H1 (cell line): ENCODE measurements around the gene EWSR1. TPM values are rescaled to one million over a fixed set of nuclear protein-coding genes. Genes with fewer than 3 reads are reported as not detected.

Experiments
- CEBPB ChIP-seq: IDR thresholded peaks from 2 replicates; pipeline ENCODE4 v1.6.1; 2012; ENCODE audit warnings: low read depth, low read length
- SRF ChIP-seq: IDR thresholded peaks from 2 replicates; pipeline ENCODE4 v1.6.1; 2011; ENCODE audit warnings: mild to moderate bottlenecking, low read depth, low read length, moderate library complexity
- polyA plus RNA-seq, 7 experiments: library from polyadenylated mRNA; depleted of rRNA in 3 of 7; stranded (reverse) in 5 of 7; unstranded in 2 of 7; fragments of >200 nt in 5 of 7; fragments of 200-250 nt in 2 of 7; gene quantifications; 1 replicate in 5 of 7; 2 replicates in 1 of 7; 4 replicates in 1 of 7; pipeline versions ENCODE4 v1.2.1 to v1.2.3, GENCODE V29; 2011 to 2013; ENCODE audit warnings: missing spikeins in 2 of 7, mixed read lengths in 2 of 7
- total RNA-seq: library from RNA; stranded (reverse); fragmentation: NEBNext Ultra II Directional; extraction: Animal tissue kit (Norgen Biotek cat#: 25700); gene quantifications from 2 replicates; pipeline ENCODE4 v1.2.1, GENCODE V29; 2021

Gene EWSR1
- total and polyA plus RNA-seq, 2 of the 8 experiments (the other 6 are each of a cell fraction or from before 2014, with no cell fraction given), result 387 to 930 TPM

DNA sequence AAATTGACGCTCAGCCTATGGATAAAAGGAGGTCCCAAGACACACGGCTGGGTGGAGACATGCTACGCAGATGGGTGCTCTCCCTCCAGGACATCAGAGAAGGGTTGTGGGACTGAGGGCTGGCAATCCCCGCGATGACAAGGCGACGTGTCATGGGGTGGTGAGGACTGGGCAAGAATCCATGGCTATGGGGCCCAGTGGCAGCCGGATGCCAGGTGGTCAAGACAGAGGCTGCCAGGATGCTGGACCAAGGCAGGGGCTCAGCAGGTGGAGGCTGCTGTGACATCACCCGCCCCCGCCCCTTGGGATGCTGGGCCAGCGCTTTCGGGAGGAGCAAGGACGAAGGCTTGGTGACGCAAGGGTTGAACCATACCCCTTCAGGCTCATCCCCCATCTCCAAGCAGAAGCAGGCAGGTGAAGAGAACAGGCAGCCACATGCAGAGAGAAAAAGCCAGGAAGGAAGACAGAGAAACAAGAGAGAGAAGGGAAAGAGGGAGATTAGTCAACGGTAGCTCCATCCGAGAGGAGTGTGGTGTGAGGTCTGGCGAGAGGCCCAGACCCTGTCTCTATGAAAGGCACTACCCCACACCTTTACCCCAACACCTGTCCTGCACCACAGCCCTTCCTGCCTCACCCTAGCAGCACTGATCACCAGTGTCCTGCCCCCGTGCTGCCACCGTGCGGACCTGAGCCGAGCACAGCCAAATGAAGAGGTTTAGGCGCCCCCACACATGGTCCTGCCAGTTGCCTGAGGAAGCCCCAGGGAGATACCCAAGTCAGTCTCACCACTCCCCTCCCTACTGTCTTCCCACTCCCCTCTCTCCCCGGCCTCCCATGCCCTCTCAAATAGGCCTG is 71.5 kb downstream of the EWSR1 start (continued):
- TF ChIP-seq SRF, result no peak
- TF ChIP-seq CEBPB, result no peak
